ENCODE measurements around the gene EXOC3L2. TPM values are rescaled to one million over a fixed set of nuclear protein-coding genes. Genes with fewer than 3 reads are reported as not detected.

Gene EXOC3L2
- total RNA-seq, 1 donor from 2014 or later = not detected

DNA sequence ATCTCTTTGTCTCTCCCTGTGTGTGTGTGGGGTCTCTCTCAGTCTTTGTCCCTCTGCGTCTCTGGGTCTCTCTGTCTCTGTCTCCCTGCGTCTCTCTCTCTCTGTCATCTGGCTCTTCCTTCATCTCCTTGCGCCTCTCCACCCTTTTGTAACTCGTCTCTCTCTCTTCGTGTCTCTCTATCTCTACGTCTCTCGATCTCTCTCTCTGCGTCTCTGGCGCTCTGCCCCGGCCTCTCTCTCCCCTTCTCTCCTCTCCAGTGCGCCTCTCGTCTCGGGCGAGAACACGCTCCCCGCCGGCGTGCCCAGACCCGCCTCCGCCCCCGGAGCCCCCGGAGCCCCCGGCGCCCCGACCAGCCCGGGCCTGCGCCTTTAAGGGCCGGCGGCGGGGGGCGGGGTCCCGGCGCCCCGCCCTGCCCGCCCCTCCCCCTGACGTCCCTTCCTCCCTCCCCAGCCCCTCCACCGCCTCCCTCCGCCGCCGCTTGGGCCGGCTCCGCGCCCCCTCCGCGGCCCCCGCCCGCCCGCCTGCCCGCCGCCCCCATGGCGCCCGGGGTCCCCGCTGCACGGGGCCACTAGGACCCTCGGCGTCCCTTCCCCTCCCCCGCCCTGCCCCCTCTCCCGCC, 5.7 kb upstream of the EXOC3L2 start, which contains the start of gene MARK4:
Gene MARK4, plus strand, starts transcription at position 440 of the 620 bp plus-strand sequence. CDS start 318 bp downstream, outside the sequence.
- DNase-seq (ENCODE audit: low spot score, unreplicated experiment) = peak; percentile 23
- Mint-ChIP-seq H3K4me1 (ENCODE audit: low read depth) (peaks cover 17% of the 10 kb centered on the region), H3K27me3 (peaks cover 7% of the 10 kb centered on the region), H3K36me3 (ENCODE audit: insufficient read depth) (no peaks in the 10 kb centered on the region), H3K27ac (peak within 1 kb of the TSS; percentile 88), H3K4me3 (ENCODE audit: low read depth) (peak within 1 kb of the TSS; percentile 83), H3K9me3 (ENCODE audit: low read depth) (no peaks in the 10 kb centered on the region)
- TF ChIP-seq, protein P1, sequence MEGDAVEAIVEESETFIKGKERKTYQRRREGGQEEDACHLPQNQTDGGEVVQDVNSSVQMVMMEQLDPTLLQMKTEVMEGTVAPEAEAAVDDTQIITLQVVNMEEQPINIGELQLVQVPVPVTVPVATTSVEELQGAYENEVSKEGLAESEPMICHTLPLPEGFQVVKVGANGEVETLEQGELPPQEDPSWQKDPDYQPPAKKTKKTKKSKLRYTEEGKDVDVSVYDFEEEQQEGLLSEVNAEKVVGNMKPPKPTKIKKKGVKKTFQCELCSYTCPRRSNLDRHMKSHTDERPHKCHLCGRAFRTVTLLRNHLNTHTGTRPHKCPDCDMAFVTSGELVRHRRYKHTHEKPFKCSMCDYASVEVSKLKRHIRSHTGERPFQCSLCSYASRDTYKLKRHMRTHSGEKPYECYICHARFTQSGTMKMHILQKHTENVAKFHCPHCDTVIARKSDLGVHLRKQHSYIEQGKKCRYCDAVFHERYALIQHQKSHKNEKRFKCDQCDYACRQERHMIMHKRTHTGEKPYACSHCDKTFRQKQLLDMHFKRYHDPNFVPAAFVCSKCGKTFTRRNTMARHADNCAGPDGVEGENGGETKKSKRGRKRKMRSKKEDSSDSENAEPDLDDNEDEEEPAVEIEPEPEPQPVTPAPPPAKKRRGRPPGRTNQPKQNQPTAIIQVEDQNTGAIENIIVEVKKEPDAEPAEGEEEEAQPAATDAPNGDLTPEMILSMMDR (IDR thresholded peaks at IDR 0.05; ENCODE audit: unreplicated experiment) = no peak

- H3K27me3 Mint-ChIP-seq = peaks cover 7% of the 10 kb centered on the region
- no peaks in the 10 kb centered on the region for H3K36me3 Mint-ChIP-seq (ENCODE audit: insufficient read depth)
- H3K27ac Mint-ChIP-seq = peak overlapping the region; percentile 84
- TF ChIP-seq, protein P1 (IDR thresholded peaks at IDR 0.05; ENCODE audit: unreplicated experiment) = no peak
- H3K4me1 Mint-ChIP-seq (ENCODE audit: low read depth) = peaks cover 17% of the 10 kb centered on the region
- no peak for DNase-seq (ENCODE audit: low spot score, unreplicated experiment)
- H3K4me3 Mint-ChIP-seq (ENCODE audit: low read depth) = peak overlapping the region; percentile 83
- H3K9me3 Mint-ChIP-seq (ENCODE audit: low read depth) = no peaks in the 10 kb centered on the region
Observed at GRCh38 chr19:45250216-45250831, 5.1 kb upstream of the EXOC3L2 start.

GRCh38 chr19:45249261-45250033, 4.2 kb upstream of the EXOC3L2 start:
- no peak overlapping the region for H3K27ac Mint-ChIP-seq
- peaks cover 17% of the 10 kb centered on the region for H3K4me1 Mint-ChIP-seq (ENCODE audit: low read depth)
- peaks cover 14% of the 10 kb centered on the region for H3K27me3 Mint-ChIP-seq
- no peak for DNase-seq (ENCODE audit: low spot score, unreplicated experiment)
- H3K9me3 Mint-ChIP-seq (ENCODE audit: low read depth) = no peaks in the 10 kb centered on the region
- H3K4me3 Mint-ChIP-seq (ENCODE audit: low read depth) = peak overlapping the region; percentile 83
- no peaks in the 10 kb centered on the region for H3K36me3 Mint-ChIP-seq (ENCODE audit: insufficient read depth)
- TF ChIP-seq, protein P1 (IDR thresholded peaks at IDR 0.05; ENCODE audit: unreplicated experiment) = no peak

DNA sequence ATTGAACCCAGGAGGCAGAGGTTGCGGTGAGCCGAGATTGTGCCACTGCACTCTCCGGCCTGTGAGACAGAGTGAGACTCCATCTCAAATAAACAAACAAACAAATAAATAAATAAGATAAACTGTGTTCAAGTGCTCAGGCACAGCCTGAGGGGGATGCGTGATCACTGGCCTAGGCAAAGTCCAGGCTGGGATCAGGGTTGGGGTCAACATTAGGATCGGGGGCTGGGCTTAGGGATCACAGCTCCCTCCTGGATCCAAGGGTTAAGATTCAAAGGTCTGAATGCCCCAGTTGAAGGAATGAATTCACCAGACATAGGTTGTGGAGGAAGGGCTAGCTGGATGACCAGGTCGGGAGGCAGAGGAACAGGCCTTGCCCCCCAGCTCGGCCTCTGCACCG, 1.9 kb upstream of the EXOC3L2 start:
- Mint-ChIP-seq H3K36me3 (ENCODE audit: insufficient read depth) (no peaks in the 10 kb centered on the region), H3K4me3 (ENCODE audit: low read depth) (no peak overlapping the region), H3K27ac (peak overlapping the region; percentile 59), H3K4me1 (ENCODE audit: low read depth) (peaks cover 3% of the 10 kb centered on the region), H3K27me3 (peaks cover 23% of the 10 kb centered on the region), H3K9me3 (ENCODE audit: low read depth) (no peaks in the 10 kb centered on the region)
- TF ChIP-seq, protein P1 (IDR thresholded peaks at IDR 0.05; ENCODE audit: unreplicated experiment) = no peak
- DNase-seq (ENCODE audit: low spot score, unreplicated experiment) = no peak

DNA sequence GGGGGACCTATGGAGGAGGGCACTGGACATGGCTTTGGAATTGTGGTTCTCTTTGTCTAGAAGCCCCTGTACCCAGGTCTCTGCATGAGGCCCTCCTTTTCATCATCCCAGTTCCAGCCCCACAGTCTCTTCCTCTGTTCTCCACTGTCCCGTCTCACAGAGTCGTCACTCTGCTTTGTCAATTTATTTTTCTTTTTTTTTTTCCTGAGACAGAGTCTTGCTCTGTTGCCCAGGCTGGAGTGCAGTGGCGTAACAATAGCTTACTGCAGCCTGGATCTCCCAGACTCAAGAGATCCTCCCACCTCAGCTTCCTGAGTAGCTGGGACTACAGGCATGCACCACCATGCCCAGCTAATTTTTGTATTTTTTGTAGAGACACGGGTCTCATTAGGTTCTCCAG, 619 bp upstream of the EXOC3L2 start:
- TF ChIP-seq, protein P1 (IDR thresholded peaks at IDR 0.05; ENCODE audit: unreplicated experiment) = no peak
- Mint-ChIP-seq H3K9me3 (ENCODE audit: low read depth) (no peaks in the 10 kb centered on the region), H3K4me1 (ENCODE audit: low read depth) (peaks cover 2% of the 10 kb centered on the region), H3K4me3 (ENCODE audit: low read depth) (no peak overlapping the region), H3K27ac (no peak overlapping the region), H3K36me3 (ENCODE audit: insufficient read depth) (no peaks in the 10 kb centered on the region), H3K27me3 (peaks cover 31% of the 10 kb centered on the region)
- no peak for DNase-seq (ENCODE audit: low spot score, unreplicated experiment)
